HepG2 (cell line): ENCODE results near the gene MPC1. TPM values are rescaled to one million over a fixed set of nuclear protein-coding genes. Genes with fewer than 3 reads are reported as not detected.

ENCODE experiments used
- GABPA ChIP-seq, 2 experiments: IDR thresholded peaks; 2 replicates each; pipeline ENCODE4 v1.6.1; 2011 to 2016; ENCODE audit warnings: low read depth in 2 of 2, low read length in 1 of 2, missing biosample characterization in 1 of 2, missing genetic modification characterization in 1 of 2
- HMGA1 ChIP-seq: sonication (generic); formaldehyde crosslinking; conservative IDR thresholded peaks from 2 replicates; pipeline ENCODE4 v1.4.0; 2020; ENCODE audit warnings: missing genetic modification reagents
- MAFF ChIP-seq: IDR thresholded peaks from 2 replicates; pipeline ENCODE4 v1.6.1; 2011; ENCODE audit warnings: low read depth, low read length, improper control_type of control experiment
- MAFG ChIP-seq: sonication (generic); formaldehyde crosslinking; IDR thresholded peaks from 2 replicates; pipeline ENCODE4 v1.5.1; 2020; ENCODE audit warnings: mild to moderate bottlenecking, missing genetic modification reagents
- NFIC ChIP-seq: IDR thresholded peaks from 2 replicates; pipeline ENCODE4 v1.6.1; 2012; ENCODE audit warnings: mild to moderate bottlenecking, low read length, inconsistent platforms
- REST ChIP-seq, 2 experiments: IDR thresholded peaks; 2 replicates each; pipeline ENCODE4 v1.6.1; 2011 to 2012; ENCODE audit warnings: low read length in 2 of 2, borderline replicate concordance in 1 of 2, low read depth in 1 of 2, mild to moderate bottlenecking in 1 of 2, moderate library complexity in 1 of 2
- SOX6 ChIP-seq, 2 experiments: fragments of 450-650 bp in 1 of 2; sonication (generic) in 1 of 2; formaldehyde crosslinking in 1 of 2; IDR thresholded peaks; 2 replicates each; pipeline versions ENCODE4 v1.4.0 to v1.6.1; 2017 to 2020; ENCODE audit warnings: antibody characterized with exemption in 1 of 2, mild to moderate bottlenecking in 1 of 2, missing genetic modification reagents in 1 of 2
- SRSF4 ChIP-seq: fragments of 200-400 bp; formaldehyde crosslinking; IDR thresholded peaks from one replicate; pipeline ENCODE4 v1.6.1; 2018; ENCODE audit warnings: mild to moderate bottlenecking, low read depth, low read length, moderate library complexity; ENCODE audit not compliant: poor library complexity, severe bottlenecking
- SYNCRIP ChIP-seq: fragments of 200-400 bp; formaldehyde crosslinking; IDR thresholded peaks from 2 replicates; pipeline ENCODE4 v1.6.1; 2018; ENCODE audit warnings: mild to moderate bottlenecking, low read depth, low read length; ENCODE audit not compliant: insufficient read depth
- ZC3H4 ChIP-seq: sonication (generic); formaldehyde crosslinking; IDR thresholded peaks from 2 replicates; pipeline ENCODE4 v1.4.0; 2020; ENCODE audit warnings: missing genetic modification reagents, borderline replicate concordance
- ZNF207 ChIP-seq: fragments of 450-650 bp; IDR thresholded peaks from 2 replicates; pipeline ENCODE4 v1.6.1; 2016; ENCODE audit warnings: antibody characterized with exemption, borderline replicate concordance
- ZNF383 ChIP-seq: sonication (generic); formaldehyde crosslinking; IDR thresholded peaks from 2 replicates; pipeline ENCODE4 v1.4.0; 2020; ENCODE audit warnings: missing genetic modification reagents, mild to moderate bottlenecking, borderline replicate concordance
- ZNF543 ChIP-seq: sonication (generic); formaldehyde crosslinking; IDR thresholded peaks from 2 replicates; pipeline ENCODE4 v1.4.0; 2020; ENCODE audit warnings: mild to moderate bottlenecking, missing genetic modification reagents
- ZNF773 ChIP-seq: sonication (generic); formaldehyde crosslinking; IDR thresholded peaks from 2 replicates; pipeline ENCODE4 v1.4.0; 2020; ENCODE audit warnings: missing genetic modification reagents, borderline replicate concordance
- polyA plus RNA-seq, 8 experiments: library from polyadenylated mRNA; depleted of rRNA in 3 of 8; stranded (reverse) in 7 of 8; unstranded in 1 of 8; fragments of >200 nt; fragmentation: Illumina TruSeq in 4 of 8; extraction: Trizol in 4 of 8; gene quantifications; 2 replicates each; pipeline versions ENCODE4 v1.2.1 to v1.2.3, GENCODE V29; 2011 to 2016; ENCODE audit warnings: low read depth in 4 of 8, missing spikeins in 1 of 8, mixed read lengths in 1 of 8; ENCODE audit not compliant: insufficient read depth in 1 of 8
- total RNA-seq, 5 experiments: library from RNA; depleted of rRNA; stranded (reverse); fragments of >200 nt; fragmentation: Illumina TruSeq; extraction: Trizol; gene quantifications; 2 replicates each; pipeline ENCODE4 v1.2.3, GENCODE V29; 2016; ENCODE audit warnings: low read depth in 1 of 5
- TF ChIP-seq, protein P1 (sequence below): sonication (generic); formaldehyde crosslinking; IDR thresholded peaks from 2 replicates; pipeline ENCODE4 v1.9.0; 2021; ENCODE audit warnings: missing genetic modification reagents, borderline replicate concordance
- TF ChIP-seq, protein P2 (sequence below): IDR thresholded peaks from 2 replicates; pipeline ENCODE4 v1.4.0; 2020; ENCODE audit warnings: mild to moderate bottlenecking, missing genetic modification reagents
- TF ChIP-seq, protein P3 (sequence below): sonication (generic); formaldehyde crosslinking; IDR thresholded peaks from 2 replicates; pipeline ENCODE4 v1.8.1; 2023; ENCODE audit warnings: missing genetic modification reagents, mild to moderate bottlenecking, borderline replicate concordance

MPC1 gene
- total and polyA plus RNA-seq, 2 of the 13 experiments (the other 11 are each of a cell fraction or from before 2014, with no cell fraction given): 189 to 214 TPM

- TF ChIP-seq ZNF207 (no peak), MAFF (no peak), ZNF543 (CRISPR knock-in tag) (peak; percentile 72), ZNF773 (no peak), GABPA (IDR thresholded peaks at IDR 0.05; ENCODE audit: low read depth, low read length) (no peak), GABPA (CRISPR knock-in tag; IDR thresholded peaks at IDR 0.05; ENCODE audit: low read depth) (peak; percentile 39; the same call in 1 of the 2 replicates), SOX6 (IDR thresholded peaks at IDR 0.05) (no peak), SOX6 (CRISPR knock-in tag; IDR thresholded peaks at IDR 0.05) (peak; percentile 74), SRSF4 (no peak), ZNF383 (CRISPR knock-in tag) (peak; percentile 61), HMGA1 (no peak), NFIC (no peak), MAFG (CRISPR knock-in tag) (no peak), ZC3H4 (no peak), REST (IDR thresholded peaks at IDR 0.05; ENCODE audit: borderline replicate concordance in 1 of 2, low read depth in 1 of 2, low read length in 2 of 2) (no peak; a peak in 1 of 4 replicates), SYNCRIP (no peak)
- TF ChIP-seq, protein P1, sequence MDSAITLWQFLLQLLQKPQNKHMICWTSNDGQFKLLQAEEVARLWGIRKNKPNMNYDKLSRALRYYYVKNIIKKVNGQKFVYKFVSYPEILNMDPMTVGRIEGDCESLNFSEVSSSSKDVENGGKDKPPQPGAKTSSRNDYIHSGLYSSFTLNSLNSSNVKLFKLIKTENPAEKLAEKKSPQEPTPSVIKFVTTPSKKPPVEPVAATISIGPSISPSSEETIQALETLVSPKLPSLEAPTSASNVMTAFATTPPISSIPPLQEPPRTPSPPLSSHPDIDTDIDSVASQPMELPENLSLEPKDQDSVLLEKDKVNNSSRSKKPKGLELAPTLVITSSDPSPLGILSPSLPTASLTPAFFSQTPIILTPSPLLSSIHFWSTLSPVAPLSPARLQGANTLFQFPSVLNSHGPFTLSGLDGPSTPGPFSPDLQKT (CRISPR knock-in tag): no peak
- TF ChIP-seq, protein P2, sequence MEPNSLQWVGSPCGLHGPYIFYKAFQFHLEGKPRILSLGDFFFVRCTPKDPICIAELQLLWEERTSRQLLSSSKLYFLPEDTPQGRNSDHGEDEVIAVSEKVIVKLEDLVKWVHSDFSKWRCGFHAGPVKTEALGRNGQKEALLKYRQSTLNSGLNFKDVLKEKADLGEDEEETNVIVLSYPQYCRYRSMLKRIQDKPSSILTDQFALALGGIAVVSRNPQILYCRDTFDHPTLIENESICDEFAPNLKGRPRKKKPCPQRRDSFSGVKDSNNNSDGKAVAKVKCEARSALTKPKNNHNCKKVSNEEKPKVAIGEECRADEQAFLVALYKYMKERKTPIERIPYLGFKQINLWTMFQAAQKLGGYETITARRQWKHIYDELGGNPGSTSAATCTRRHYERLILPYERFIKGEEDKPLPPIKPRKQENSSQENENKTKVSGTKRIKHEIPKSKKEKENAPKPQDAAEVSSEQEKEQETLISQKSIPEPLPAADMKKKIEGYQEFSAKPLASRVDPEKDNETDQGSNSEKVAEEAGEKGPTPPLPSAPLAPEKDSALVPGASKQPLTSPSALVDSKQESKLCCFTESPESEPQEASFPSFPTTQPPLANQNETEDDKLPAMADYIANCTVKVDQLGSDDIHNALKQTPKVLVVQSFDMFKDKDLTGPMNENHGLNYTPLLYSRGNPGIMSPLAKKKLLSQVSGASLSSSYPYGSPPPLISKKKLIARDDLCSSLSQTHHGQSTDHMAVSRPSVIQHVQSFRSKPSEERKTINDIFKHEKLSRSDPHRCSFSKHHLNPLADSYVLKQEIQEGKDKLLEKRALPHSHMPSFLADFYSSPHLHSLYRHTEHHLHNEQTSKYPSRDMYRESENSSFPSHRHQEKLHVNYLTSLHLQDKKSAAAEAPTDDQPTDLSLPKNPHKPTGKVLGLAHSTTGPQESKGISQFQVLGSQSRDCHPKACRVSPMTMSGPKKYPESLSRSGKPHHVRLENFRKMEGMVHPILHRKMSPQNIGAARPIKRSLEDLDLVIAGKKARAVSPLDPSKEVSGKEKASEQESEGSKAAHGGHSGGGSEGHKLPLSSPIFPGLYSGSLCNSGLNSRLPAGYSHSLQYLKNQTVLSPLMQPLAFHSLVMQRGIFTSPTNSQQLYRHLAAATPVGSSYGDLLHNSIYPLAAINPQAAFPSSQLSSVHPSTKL (CRISPR knock-in tag): peak; percentile 67
- TF ChIP-seq, protein P3, sequence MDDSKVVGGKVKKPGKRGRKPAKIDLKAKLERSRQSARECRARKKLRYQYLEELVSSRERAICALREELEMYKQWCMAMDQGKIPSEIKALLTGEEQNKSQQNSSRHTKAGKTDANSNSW: no peak
Observed at GRCh38 chr6:166381733-166382499, 824 bp downstream of the MPC1 start (continued).
